NCI-H1694 (cell line): Measurements from ENCODE around the gene MTMR1.

Experiments used
- DNase-seq: peaks from one replicate; lab custom pipeline; 2025; lab: John Stamatoyannopoulos, UW

Gene MTMR1

DNA sequence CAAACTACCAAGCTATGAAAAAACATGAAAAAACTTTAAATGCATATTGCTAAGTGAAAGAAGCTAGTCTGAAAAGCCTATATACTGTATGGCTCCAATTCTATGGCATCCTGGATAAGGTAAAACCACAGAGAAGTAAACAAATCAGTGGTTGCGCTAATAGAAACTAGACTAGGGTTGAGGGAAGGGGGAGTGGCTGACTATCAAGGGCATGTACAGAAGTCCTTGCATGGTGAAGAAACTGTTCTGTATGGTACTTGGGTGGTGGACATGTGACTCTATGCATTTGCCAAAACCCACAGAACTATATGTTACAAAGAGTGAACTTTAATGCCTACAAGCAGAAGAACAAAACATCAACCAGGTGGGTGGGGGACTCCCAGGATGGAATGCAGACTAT, 96.8 kb downstream of the MTMR1 start:
- DNase-seq: no peak

DNA sequence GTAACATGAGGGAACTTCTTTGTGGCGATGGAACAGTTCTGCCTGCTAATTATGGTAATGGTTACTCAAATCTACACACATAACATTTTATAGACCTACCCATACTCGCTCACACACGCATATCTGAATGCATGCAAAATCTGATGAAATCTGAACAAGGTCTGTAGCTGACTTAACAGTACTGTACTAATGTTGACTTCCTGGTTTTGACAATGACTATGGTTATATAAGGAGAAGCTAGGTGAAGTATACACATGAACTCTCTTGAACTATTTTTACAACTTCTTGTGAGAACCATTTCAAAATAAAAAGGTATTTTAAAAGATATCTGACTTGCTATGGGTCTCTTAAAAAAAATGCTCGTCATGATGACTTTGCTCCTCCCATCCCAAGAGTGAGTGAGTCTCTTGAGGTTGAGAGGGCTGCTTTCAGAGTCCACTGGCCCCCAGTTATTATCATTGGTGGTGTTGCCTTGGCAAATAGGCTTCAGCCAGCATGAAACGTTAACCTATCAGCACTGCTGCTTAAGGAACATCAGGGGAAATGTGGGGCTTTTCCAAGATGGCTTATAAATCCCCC, 99.8 kb downstream of the MTMR1 start:
- no peak for DNase-seq

DNA sequence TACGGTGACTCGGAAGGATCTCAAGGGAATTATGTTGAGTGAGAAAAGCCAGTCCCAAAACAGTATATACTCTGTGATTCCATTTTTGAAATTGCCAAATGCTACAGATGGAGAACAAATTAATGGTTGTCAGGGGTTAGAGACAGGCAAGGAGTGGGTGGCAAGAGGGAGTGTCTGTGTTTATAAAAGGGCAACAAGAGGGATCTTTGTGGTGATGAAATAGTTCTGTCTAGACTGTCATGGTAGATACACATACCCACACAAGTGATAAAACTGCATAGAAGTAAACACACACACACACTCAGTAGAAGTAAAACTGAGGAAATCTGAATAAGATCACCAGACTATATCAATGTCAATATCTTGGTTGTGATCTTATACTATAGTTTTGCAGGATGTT, 112.5 kb downstream of the MTMR1 start:
- no peak for DNase-seq

DNA sequence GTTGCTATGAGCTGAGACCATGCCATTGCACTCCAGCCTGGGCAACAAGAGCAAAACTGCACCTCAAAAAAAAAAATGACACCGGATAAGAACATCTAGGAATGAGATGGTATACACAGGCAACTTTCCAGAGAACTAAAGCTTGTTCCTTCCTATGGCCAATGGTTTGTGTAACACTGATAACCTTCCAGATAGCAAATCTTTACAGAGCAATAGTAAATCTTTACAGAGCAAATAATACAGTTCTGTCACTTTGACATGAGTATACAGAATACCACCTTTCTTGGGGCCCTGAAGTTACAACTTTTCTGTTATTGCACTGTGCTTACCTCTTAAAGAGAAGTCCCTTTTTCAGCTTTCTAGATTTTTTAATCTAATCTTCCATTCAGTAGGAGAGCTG, 113.6 kb downstream of the MTMR1 start:
- no peak for DNase-seq

DNA sequence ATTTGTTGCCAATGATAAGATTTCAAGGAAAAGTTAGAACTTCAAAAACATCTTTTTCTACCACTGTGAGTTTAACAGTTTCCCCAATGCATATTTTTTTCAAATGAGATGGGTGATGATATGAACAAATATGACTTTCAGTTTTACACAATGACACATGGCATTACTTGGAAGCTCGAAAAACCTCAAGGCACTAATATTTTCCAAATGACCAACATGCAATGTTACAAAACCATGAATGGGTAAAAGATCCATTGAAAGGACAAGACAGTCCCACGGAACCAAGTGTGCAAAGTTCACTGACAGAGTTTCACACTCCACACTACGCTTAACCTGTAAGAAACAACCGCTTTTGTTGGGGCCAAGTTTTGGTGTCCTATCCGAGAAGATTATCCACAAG, 120.7 kb downstream of the MTMR1 start:
- no peak for DNase-seq
